ENCODE measurements around the gene PLSCR3. TPM values are rescaled to one million over a fixed set of nuclear protein-coding genes. Genes with fewer than 3 reads are reported as not detected.

Gene PLSCR3
- total RNA-seq, 1 experiment from 2014 or later, result 15.2 TPM

DNA sequence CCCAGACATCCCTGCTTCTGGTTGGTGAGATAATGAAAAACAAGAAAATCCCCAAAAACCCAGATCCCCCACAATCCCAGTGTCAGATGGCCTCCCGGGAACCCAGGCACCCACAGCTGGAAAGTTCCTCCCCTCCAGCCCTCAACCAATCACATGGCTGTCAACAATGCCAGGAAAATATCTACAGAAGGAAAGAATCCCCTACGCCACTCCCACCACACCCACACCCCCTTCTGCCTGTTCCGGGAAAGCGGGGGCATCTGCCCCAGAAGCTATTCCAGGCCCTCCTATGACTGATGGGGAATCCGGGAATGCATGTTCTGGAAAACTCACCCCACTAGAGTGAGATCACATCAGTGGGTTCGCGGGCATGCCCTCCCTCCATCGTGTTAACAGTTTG, 37.6 kb downstream of the PLSCR3 start:
- no peaks in the 10 kb centered on the region for H3K27me3 ChIP-seq (replicated peaks; ENCODE audit: insufficient read depth, low read depth, low read length, poor library complexity)
- peaks cover 14% of the 10 kb centered on the region for H3K4me1 ChIP-seq (ENCODE audit: insufficient read depth, low read length, poor library complexity, severe bottlenecking)
- BruUV-seq (replicated peaks), result no TSS peak
- intact Hi-C loops (cut with micrococcal nuclease; ENCODE audit: unreplicated experiment), result loop anchor here (2.0 to 10.0 kb wide), 3 partner anchors 81 to 204 kb away; partner anchors contain the start of genes FGF11, POLR2A, SENP3 and SLC35G6
- POLR2A ChIA-PET (ENCODE audit: low non-redundant PET), result no interaction called here
- DNase-seq (ENCODE audit: low spot score), result no peak
- no peaks in the 10 kb centered on the region for H3K9me3 ChIP-seq (ENCODE audit: low read depth, low read length, poor library complexity, severe bottlenecking)
- no peak overlapping the region for H3K4me3 ChIP-seq (ENCODE audit: low read depth, low read length, poor library complexity, severe bottlenecking)
- no peak overlapping the region for H3K27ac ChIP-seq (ENCODE audit: low read depth, low read length, poor library complexity, severe bottlenecking)
- CTCF ChIA-PET, result interaction anchor here (0.5 to 1.8 kb wide), 7 partner anchors 37 to 204 kb away, joined by 3 to 11 read pairs (median 5); partner anchors contain the start of genes PLSCR3 and POLR2A
- TF ChIP-seq CTCF (conservative IDR thresholded peaks at IDR 0.05; ENCODE audit: low read depth, low read length), result no peak
- TF ChIP-seq EZH2 (IDR thresholded peaks at IDR 0.05; ENCODE audit: borderline replicate concordance, low read depth, low read length, poor library complexity, severe bottlenecking), result no peak
- H3K36me3 ChIP-seq (ENCODE audit: insufficient read depth, low read length, poor library complexity, severe bottlenecking), result no peaks in the 10 kb centered on the region

DNA sequence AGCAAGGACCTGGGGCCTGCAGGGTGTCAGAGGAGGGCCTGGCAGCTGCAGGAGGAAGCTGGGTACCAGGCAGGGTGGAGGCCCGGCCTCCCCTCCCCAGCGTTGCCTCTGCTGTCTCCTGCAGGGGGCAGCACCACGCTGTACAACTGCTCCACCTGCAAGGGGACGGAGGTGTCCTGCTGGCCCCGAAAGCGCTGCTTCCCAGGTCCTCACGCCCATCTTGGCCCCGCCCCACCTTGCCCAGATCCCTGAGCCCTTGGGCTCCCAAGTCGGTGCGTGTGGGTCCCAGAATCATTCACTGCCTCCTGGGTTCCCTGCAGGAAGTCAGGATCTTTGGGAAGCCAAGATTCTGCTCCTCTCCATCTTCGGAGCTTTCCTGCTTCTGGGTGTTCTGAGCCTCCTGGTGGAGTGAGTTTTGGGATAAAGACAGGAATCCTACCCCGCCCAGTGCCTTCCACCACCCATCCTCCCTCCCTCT, 38.2 kb downstream of the PLSCR3 start:
- no peaks in the 10 kb centered on the region for H3K36me3 ChIP-seq (ENCODE audit: insufficient read depth, low read length, poor library complexity, severe bottlenecking)
- ChIA-PET POLR2A (ENCODE audit: low non-redundant PET) (no interaction called here), CTCF (interaction anchor here (0.5 to 1.8 kb wide), 11 partner anchors 13 to 233 kb away, joined by 3 to 11 read pairs (median 4); partner anchors contain the start of genes NEURL4, PLSCR3 and POLR2A)
- peaks cover 18% of the 10 kb centered on the region for H3K4me1 ChIP-seq (ENCODE audit: insufficient read depth, low read length, poor library complexity, severe bottlenecking)
- no peaks in the 10 kb centered on the region for H3K27me3 ChIP-seq (replicated peaks; ENCODE audit: insufficient read depth, low read depth, low read length, poor library complexity)
- TF ChIP-seq CTCF (conservative IDR thresholded peaks at IDR 0.05; ENCODE audit: low read depth, low read length) (peak; percentile 96), EZH2 (IDR thresholded peaks at IDR 0.05; ENCODE audit: borderline replicate concordance, low read depth, low read length, poor library complexity, severe bottlenecking) (no peak)
- intact Hi-C loops (cut with micrococcal nuclease; ENCODE audit: unreplicated experiment), result loop anchor here (2.0 to 10.0 kb wide), 3 partner anchors 81 to 205 kb away; partner anchors contain the start of genes FGF11, POLR2A, SENP3 and SLC35G6
- no peaks in the 10 kb centered on the region for H3K9me3 ChIP-seq (ENCODE audit: low read depth, low read length, poor library complexity, severe bottlenecking)
- DNase-seq (ENCODE audit: low spot score), result peak; percentile 80
- H3K27ac ChIP-seq (ENCODE audit: low read depth, low read length, poor library complexity, severe bottlenecking), result no peak overlapping the region
- H3K4me3 ChIP-seq (ENCODE audit: low read depth, low read length, poor library complexity, severe bottlenecking), result no peak overlapping the region
- BruUV-seq (replicated peaks), result no TSS peak

DNA sequence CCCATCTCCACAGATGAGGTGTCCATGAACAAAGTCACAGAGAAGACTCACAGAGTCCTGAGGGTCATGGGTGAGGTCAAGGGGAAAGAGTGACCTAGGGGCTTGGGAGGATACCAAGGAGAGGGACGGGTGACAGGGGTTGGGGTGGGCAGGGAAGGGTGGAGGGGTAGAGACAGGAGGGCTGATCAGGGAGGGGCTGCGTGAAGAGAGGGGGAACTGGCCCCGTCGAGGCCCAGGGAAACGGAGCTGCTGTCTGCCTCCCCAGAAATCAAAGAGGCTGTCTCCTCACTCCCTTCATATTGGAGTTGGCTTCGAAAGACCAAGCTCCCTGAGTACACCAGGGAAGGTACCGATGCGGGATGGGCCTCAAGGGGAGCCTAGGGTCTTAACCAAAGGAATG, 38.8 kb downstream of the PLSCR3 start:
- no peaks in the 10 kb centered on the region for H3K9me3 ChIP-seq (ENCODE audit: low read depth, low read length, poor library complexity, severe bottlenecking)
- no peak overlapping the region for H3K4me3 ChIP-seq (ENCODE audit: low read depth, low read length, poor library complexity, severe bottlenecking)
- DNase-seq (ENCODE audit: low spot score), result no peak
- no peaks in the 10 kb centered on the region for H3K27me3 ChIP-seq (replicated peaks; ENCODE audit: insufficient read depth, low read depth, low read length, poor library complexity)
- no peaks in the 10 kb centered on the region for H3K36me3 ChIP-seq (ENCODE audit: insufficient read depth, low read length, poor library complexity, severe bottlenecking)
- TF ChIP-seq EZH2 (IDR thresholded peaks at IDR 0.05; ENCODE audit: borderline replicate concordance, low read depth, low read length, poor library complexity, severe bottlenecking), result no peak
- no peak for TF ChIP-seq CTCF (conservative IDR thresholded peaks at IDR 0.05; ENCODE audit: low read depth, low read length)
- H3K27ac ChIP-seq (ENCODE audit: low read depth, low read length, poor library complexity, severe bottlenecking), result no peak overlapping the region
- ChIA-PET CTCF (interaction anchor here (0.9 to 1.8 kb wide), 7 partner anchors 14 to 234 kb away, joined by 3 to 11 read pairs (median 5); partner anchors contain the start of genes NEURL4 and PLSCR3), POLR2A (ENCODE audit: low non-redundant PET) (no interaction called here)
- intact Hi-C loops (cut with micrococcal nuclease; ENCODE audit: unreplicated experiment), result loop anchor here (5.0 to 10.0 kb wide), 2 partner anchors 82 to 129 kb away; partner anchors contain the start of genes FGF11, POLR2A, SLC35G6 and TMEM102
- BruUV-seq (replicated peaks), result no TSS peak
- peaks cover 24% of the 10 kb centered on the region for H3K4me1 ChIP-seq (ENCODE audit: insufficient read depth, low read length, poor library complexity, severe bottlenecking)

All from A673 (cell line).